Camera-type eye (tissue), 1 donor: ENCODE results near the gene FTSJ3. TPM values are rescaled to one million over a fixed set of nuclear protein-coding genes. Genes with fewer than 3 reads are reported as not detected.

ENCODE experiments used
- total RNA-seq: library from RNA; depleted of rRNA; stranded (reverse); fragments of >200 nt; gene quantifications from one replicate; pipeline ENCODE4 v1.2.3, GENCODE V29; 2014

The FTSJ3 gene, protein sequence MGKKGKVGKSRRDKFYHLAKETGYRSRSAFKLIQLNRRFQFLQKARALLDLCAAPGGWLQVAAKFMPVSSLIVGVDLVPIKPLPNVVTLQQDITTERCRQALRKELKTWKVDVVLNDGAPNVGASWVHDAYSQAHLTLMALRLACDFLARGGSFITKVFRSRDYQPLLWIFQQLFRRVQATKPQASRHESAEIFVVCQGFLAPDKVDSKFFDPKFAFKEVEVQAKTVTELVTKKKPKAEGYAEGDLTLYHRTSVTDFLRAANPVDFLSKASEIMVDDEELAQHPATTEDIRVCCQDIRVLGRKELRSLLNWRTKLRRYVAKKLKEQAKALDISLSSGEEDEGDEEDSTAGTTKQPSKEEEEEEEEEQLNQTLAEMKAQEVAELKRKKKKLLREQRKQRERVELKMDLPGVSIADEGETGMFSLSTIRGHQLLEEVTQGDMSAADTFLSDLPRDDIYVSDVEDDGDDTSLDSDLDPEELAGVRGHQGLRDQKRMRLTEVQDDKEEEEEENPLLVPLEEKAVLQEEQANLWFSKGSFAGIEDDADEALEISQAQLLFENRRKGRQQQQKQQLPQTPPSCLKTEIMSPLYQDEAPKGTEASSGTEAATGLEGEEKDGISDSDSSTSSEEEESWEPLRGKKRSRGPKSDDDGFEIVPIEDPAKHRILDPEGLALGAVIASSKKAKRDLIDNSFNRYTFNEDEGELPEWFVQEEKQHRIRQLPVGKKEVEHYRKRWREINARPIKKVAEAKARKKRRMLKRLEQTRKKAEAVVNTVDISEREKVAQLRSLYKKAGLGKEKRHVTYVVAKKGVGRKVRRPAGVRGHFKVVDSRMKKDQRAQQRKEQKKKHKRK
- 46.6 TPM for total RNA-seq

DNA sequence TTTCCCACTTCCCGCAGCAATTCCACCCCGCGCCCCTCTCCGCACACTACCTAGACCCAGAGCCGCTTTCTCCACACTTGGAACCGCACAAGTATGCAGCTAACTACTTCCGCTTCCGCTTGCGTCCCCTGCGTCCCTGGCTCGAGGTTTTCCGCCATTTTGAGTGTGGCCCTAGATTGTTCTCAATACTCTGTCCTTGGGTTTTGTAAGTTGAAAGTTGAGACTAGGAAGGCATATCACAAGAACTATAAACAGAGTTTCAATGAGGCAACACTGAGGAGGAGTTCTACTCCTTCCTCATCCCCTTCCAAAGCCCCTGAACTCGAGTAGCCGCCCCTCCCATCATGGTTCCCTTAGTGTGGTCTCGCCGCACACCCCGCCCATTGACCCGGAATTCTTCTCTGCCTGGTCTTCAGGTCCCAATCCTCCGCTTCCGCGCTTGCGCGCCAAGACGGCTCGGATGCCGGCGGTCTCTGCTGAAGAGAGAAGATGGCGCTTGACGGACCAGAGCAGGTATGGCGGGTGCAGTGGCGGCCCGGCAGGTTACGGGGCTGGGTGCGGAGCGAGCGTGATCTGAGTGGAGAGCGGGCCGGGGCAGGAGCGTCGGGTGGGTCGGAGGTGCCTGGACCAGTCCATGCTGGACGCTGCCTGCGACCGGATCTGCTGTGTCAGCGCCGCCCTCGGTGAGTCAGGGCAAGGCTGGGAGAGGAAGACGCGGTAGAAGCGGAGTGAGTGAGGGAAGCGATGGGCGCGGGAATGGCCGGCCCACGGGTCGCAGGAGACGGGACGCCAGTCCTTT is at the start of gene FTSJ3, which contains the start of gene PSMC5:
FTSJ3 (minus strand) TSS at position 662 of the 799 bp plus-strand sequence. CDS start 761 bp downstream, outside the sequence.
PSMC5 (plus strand) TSS at position 430 of the 799 bp plus-strand sequence; CDS start at position 490, 60 bp downstream.

DNA sequence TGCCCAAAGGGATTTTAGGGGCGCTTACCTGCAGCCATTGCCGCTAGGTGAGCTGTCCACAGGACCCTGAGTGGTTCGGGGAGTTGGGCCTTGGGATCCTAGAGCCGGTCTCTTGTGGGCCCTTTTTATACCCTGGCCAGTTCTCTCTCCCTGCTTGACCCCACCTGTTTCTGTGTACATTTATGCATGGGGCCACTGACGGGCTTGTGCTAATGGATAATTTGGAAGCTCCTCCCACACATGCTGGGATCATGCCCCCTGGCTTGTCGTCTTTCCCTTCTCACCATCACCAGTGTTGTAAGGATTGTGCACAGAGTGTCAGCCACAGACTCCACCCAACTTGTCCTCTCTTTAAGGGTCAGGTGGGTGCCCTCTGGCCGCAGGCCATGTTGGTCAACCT is 46.1 kb upstream of the FTSJ3 start, which contains the start of gene CSH2:
CSH2 (minus strand) TSS at position 101 of the 400 bp plus-strand sequence; CDS start at position 38, 63 bp downstream.

DNA sequence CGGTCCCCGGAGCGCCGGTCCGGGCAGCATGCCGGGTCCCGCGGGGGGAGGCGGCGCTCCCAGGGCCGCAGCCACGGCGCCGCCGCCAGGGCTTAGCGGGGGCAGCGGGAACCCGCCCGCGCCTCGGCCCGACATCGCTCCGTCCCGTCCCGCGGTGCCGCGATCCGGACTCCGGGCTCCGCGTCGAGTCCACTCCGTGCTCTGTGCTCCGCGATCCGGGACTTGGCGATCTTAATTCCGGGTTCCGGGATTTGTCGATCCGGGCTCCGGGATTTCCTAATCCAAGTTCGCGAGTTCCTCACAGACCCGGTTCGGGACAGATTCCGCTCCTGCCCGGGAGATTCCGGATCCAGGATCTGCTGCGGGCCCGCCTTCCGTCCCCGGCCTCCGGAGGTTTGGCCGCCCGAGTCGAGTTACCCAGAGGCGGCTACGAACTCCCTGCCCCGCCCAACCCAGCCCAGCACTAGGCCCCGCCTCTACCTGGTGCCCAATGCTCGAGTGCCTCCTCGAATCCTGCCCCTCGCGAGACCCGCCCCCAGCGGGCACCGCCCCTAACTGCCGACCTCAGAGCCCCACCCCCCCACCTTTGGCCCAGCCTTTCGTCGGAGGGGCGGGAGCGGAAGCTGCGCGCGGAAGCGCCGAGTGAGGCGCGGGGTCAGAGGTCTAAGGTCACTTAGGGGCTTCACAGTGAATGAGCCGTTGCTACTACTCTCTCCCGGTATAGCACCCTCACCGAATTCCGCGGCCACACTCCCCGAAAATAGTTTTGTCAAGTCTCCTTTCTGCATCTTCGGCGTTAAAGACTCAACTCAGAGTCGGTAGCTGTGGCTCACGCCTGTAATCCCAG is 15.3 kb upstream of the FTSJ3 start, which contains the start of gene SMARCD2:
SMARCD2 (minus strand) TSS at position 146 of the 847 bp plus-strand sequence; CDS start at position 135, 11 bp downstream.

DNA sequence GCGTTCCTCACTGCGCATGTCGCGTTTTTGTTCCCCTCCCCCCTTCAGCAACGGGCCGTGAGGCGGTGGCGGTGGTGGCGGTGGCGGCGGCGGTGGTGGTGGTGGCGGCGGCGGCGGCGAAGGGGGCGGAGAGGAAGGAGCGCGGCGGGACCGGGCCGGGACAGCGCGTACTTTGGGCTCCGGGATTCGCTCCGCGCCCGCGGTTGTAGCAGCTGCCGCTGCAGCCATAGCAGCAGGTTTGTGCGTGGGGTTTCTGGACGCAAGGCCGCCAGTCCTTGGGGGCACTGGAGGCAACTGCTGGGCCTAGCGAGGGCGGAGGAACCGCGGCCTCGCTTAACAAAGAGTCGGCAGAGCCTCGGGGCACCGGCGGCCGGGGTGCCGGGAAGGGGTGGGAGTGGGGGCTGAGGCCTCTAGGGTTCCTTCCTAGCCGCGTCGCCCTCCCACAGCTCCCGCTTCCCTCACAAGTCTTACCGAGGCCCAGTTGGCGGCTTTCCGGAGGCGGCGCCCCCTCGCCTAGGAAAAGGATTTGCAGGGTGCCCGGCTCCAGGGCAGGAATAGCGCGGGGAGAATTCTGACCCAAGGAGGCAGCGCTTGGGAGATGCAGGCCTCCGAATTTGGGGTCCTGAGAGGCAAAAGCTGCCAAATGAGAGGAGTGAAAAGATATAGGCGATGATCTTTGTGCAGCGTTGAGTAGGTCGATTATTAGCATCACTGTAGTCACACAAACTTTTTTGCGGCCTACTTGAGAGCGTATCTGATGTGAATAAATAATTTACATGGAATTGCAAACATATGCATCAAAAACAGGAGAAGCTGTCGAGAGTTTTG is 53.1 kb downstream of the FTSJ3 start, which contains the start of gene DDX42:
DDX42 (plus strand) TSS at position 30 of the 828 bp plus-strand sequence. CDS start 12,880 bp downstream, outside the sequence.

DNA sequence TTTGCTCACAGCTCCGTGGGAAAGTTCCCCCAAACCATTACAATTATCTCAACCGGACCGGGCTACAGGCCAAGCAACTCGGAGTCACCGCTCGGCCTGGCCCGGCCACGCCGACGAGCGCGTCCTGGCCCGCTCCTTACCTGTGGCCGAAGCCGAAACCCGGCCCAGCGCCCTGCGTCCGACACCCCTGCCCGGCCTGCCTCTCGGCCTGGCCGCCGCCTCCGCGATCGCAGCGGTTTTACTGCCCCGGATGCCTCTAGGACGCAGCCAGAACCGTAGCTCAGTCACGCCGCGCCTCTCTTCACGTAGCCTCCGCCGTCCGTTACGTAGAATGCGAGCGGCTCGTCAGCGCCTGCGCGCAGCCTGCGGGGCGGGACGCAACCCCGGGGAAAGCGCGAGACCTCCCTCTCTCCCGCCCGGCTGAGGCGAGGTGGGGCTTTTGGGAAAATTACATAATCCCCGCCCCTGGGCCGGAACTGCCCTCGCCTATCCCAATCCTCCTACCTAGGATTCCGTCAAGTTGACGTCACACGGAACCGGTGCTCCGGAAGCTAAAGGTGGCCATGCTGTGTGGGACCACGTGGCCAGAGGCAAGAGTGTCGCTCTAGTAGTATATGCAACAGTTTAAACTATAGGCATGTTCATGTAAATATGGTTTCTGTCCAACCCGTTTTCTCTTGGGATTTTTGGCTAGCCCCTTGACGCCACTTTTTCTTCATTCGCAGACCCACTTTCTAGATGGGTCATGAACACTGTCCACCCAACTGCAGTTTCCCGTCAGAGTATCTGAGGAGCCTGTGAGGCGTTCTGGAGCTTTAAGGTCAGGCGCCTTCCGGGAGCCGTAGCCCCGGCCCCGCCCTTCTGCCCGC is 54.0 kb downstream of the FTSJ3 start, which contains the start of gene CCDC47:
CCDC47 (minus strand) TSS at position 326 of the 869 bp plus-strand sequence. CDS start 7,422 bp downstream, outside the sequence.

Other genes starting within 250 kb of the FTSJ3 start
- gene TACO1, start 226.8 kb downstream of the FTSJ3 start, total RNA-seq, result 14.3 TPM
- gene MAP3K3, start 205.2 kb downstream of the FTSJ3 start, total RNA-seq, result 37.8 TPM
- gene LIMD2, start 127.5 kb downstream of the FTSJ3 start, total RNA-seq, result 23.4 TPM
- 39.4 TPM for gene STRADA, start 85.9 kb downstream of the FTSJ3 start, total RNA-seq
- gene CCDC47, start 54.1 kb downstream of the FTSJ3 start, total RNA-seq, result 79.0 TPM
- gene DDX42, start 53.5 kb downstream of the FTSJ3 start, total RNA-seq, result 147 TPM
- 57.5 TPM for gene PSMC5, start 232 bp downstream of the FTSJ3 start, total RNA-seq
- 65.5 TPM for gene SMARCD2, start 15.0 kb upstream of the FTSJ3 start, total RNA-seq
- gene CSH2, start 46.0 kb upstream of the FTSJ3 start, total RNA-seq, result not detected
- not detected for gene GH2, start 54.3 kb upstream of the FTSJ3 start, total RNA-seq
- gene CSH1, start 68.9 kb upstream of the FTSJ3 start, total RNA-seq, result not detected
- not detected for gene CSHL1, start 83.6 kb upstream of the FTSJ3 start, total RNA-seq
- gene GH1, start 91.2 kb upstream of the FTSJ3 start, total RNA-seq, result not detected
- 0.77 TPM for gene CD79B, start 104.7 kb upstream of the FTSJ3 start, total RNA-seq
- 3.0 TPM for gene SCN4A, start 145.3 kb upstream of the FTSJ3 start, total RNA-seq
- 0.44 TPM for gene PRR29, start 170.7 kb upstream of the FTSJ3 start, total RNA-seq
- 21.7 TPM for gene ICAM2, start 193.0 kb upstream of the FTSJ3 start, total RNA-seq